ENCODE measurements around the gene CKAP5.

- TF ChIP-seq CTCF (IDR thresholded peaks at IDR 0.05) (no peak), POLR2AphosphoS5 (IDR thresholded peaks at IDR 0.05) (no peak)
These were observed 9.1 kb upstream of the CKAP5 start for GRCh38 chr11:46855167-46855566.
